Measurements from ENCODE around the gene ITIH1. TPM values are rescaled to one million over a fixed set of nuclear protein-coding genes. Genes with fewer than 3 reads are reported as not detected.

The ITIH1 gene
- total and polyA plus RNA-seq, 2 experiments from 2014 or later, result not detected

GRCh38 chr3:52810923-52811322 lies 33.5 kb downstream of the ITIH1 start (continued):
- TF ChIP-seq ZNF462 (CRISPR knock-in tag; IDR thresholded peaks at IDR 0.05), result no peak
- TF ChIP-seq REST (IDR thresholded peaks at IDR 0.05; ENCODE audit: unreplicated experiment), result no peak
- no peak for TF ChIP-seq CREB1 (CRISPR knock-in tag; IDR thresholded peaks at IDR 0.05; ENCODE audit: low read depth)
- no peak for TF ChIP-seq POLR2AphosphoS5 (IDR thresholded peaks at IDR 0.05; ENCODE audit: low read depth)
- no peak for TF ChIP-seq ZNF114 (CRISPR knock-in tag; IDR thresholded peaks at IDR 0.05)
- no peak for TF ChIP-seq JUNB (IDR thresholded peaks at IDR 0.05; ENCODE audit: unreplicated experiment)
- TF ChIP-seq CTCF (conservative IDR thresholded peaks at IDR 0.05; ENCODE audit: low read depth in 2 of 2), result no peak
- no peak for TF ChIP-seq ETS1 (IDR thresholded peaks at IDR 0.05)
- no peak for TF ChIP-seq ZNF331 (CRISPR knock-in tag; IDR thresholded peaks at IDR 0.05; ENCODE audit: low read depth)
- no peak for TF ChIP-seq STAT1 (IDR thresholded peaks at IDR 0.05; ENCODE audit: unreplicated experiment)
